T-cell (primary cell): ENCODE data around the gene TSSK3. TPM values are rescaled to one million over a fixed set of nuclear protein-coding genes. Genes with fewer than 3 reads are reported as not detected.
A peak's percentile ranks its signal among the peaks of the same experiment; 100 is the strongest.

Experiments used
- ATAC-seq, 4 experiments: fragments of 200-7000 bp in 3 of 4; fragments of 150-1000 bp in 1 of 4; cut with Tn5 transposase; replicated peaks in 1 of 4; 1 replicate in 3 of 4; 2 replicates in 1 of 4; pipeline ENCODE4 v1.10.0; 2021; ENCODE audit warnings: moderate library complexity in 3 of 4, mild to moderate bottlenecking in 2 of 4, moderate number of reproducible peaks in 1 of 4
- CTCF ChIA-PET, 2 donors: fragments of 300-600 bp; sonication (Branson Sonifier 250); formaldehyde crosslinking; loops; one replicate each; lab custom pipeline; 2022; ENCODE audit warnings: antibody characterized with exemption in 2 of 2; lab: Charles Lee
- POLR2A ChIA-PET, 2 donors: fragments of 300-600 bp; sonication (Branson Sonifier 250); formaldehyde crosslinking; loops; one replicate each; lab custom pipeline; 2022; ENCODE audit warnings: antibody characterized with exemption in 2 of 2; lab: Charles Lee
- DNase-seq, 35 experiments: peaks; one replicate each; pipeline versions ENCODE4 v3.0.0 to v3.0.0-alpha.2; 2013 to 2023
- H3K27ac ChIP-seq: one replicate; pipeline ENCODE4 v1.5.1; 2013; ENCODE audit warnings: low read length
- H3K27me3 ChIP-seq, 2 experiments: replicated peaks in 1 of 2; 1 replicate in 1 of 2; 2 replicates in 1 of 2; pipeline versions ENCODE4 v1.6.1 to v1.7.0; 2013; ENCODE audit warnings: low read length in 1 of 2, mixed read lengths in 1 of 2; ENCODE audit not compliant: control insufficient read depth in 2 of 2, insufficient read depth in 2 of 2; ENCODE audit errors: extremely low read depth in 1 of 2
- H3K36me3 ChIP-seq, 2 donors: 1 replicate in 1 of 2; 2 replicates in 1 of 2; pipeline versions ENCODE4 v1.6.1 to v1.7.0; 2013; ENCODE audit warnings: low read length in 1 of 2; ENCODE audit not compliant: control insufficient read depth in 2 of 2, insufficient read depth in 1 of 2; ENCODE audit errors: extremely low read depth in 1 of 2
- H3K4me1 ChIP-seq, 2 experiments: 1 replicate in 1 of 2; 2 replicates in 1 of 2; pipeline versions ENCODE4 v1.6.1 to v1.7.0; 2013; ENCODE audit warnings: low read length in 2 of 2, mixed read lengths in 1 of 2; ENCODE audit not compliant: insufficient read depth in 2 of 2, control insufficient read depth in 1 of 2; ENCODE audit errors: extremely low read depth in 1 of 2
- H3K4me3 ChIP-seq, 2 donors: 1 replicate in 1 of 2; 2 replicates in 1 of 2; pipeline versions ENCODE4 v1.5.1 to v1.7.0; 2013; ENCODE audit warnings: mild to moderate bottlenecking in 2 of 2, low read length in 1 of 2, moderate library complexity in 1 of 2; ENCODE audit not compliant: control insufficient read depth in 1 of 2; ENCODE audit errors: extremely low read depth in 1 of 2
- H3K9me3 ChIP-seq: 2 replicates; pipeline ENCODE4 v1.7.0; 2013
- H3K27ac Mint-ChIP-seq, 2 donors: one replicate each; pipeline ENCODE4 v1.8.0; 2020 to 2021; ENCODE audit warnings: mild to moderate bottlenecking in 2 of 2, mixed read lengths in 2 of 2
- H3K27me3 Mint-ChIP-seq, 2 donors: one replicate each; pipeline ENCODE4 v1.8.0; 2021 to 2022; ENCODE audit warnings: mixed read lengths in 2 of 2
- H3K36me3 Mint-ChIP-seq: one replicate; pipeline ENCODE4 v1.8.0; 2021; ENCODE audit warnings: mixed read lengths
- H3K4me1 Mint-ChIP-seq, 3 donors: one replicate each; pipeline ENCODE4 v1.8.0; 2020 to 2022; ENCODE audit warnings: mixed read lengths in 3 of 3, mild to moderate bottlenecking in 1 of 3
- H3K4me3 Mint-ChIP-seq, 3 donors: one replicate each; pipeline ENCODE4 v1.8.0; 2020 to 2022; ENCODE audit warnings: mild to moderate bottlenecking in 3 of 3, mixed read lengths in 3 of 3, moderate library complexity in 3 of 3
- H3K9me3 Mint-ChIP-seq, 3 donors: one replicate each; pipeline ENCODE4 v1.8.0; 2020 to 2022; ENCODE audit warnings: mixed read lengths in 3 of 3
- WGBS: methylation state at CpG from one replicate; pipeline ENCODE4 v1.1.5; 2013; ENCODE audit warnings: missing lambda C conversion rate; ENCODE audit not compliant: insufficient coverage; 5-methylcytosine and 5-hydroxymethylcytosine counted together
- total RNA-seq, 35 experiments: library from RNA in 6 of 35; stranded (reverse) in 6 of 35; fragments of 120-200 nt in 1 of 35; gene quantifications; one replicate each; pipeline versions ENCODE4 v1.2.1 to v1.2.4 and lab custom pipeline; 2013 to 2026

Gene TSSK3
- total RNA-seq, 5 donors from 2014 or later (not counting 1 experiment from before 2014, with no cell fraction given), result 0.65 to 4.3 (median 2.3) TPM; not detected in 1

DNA sequence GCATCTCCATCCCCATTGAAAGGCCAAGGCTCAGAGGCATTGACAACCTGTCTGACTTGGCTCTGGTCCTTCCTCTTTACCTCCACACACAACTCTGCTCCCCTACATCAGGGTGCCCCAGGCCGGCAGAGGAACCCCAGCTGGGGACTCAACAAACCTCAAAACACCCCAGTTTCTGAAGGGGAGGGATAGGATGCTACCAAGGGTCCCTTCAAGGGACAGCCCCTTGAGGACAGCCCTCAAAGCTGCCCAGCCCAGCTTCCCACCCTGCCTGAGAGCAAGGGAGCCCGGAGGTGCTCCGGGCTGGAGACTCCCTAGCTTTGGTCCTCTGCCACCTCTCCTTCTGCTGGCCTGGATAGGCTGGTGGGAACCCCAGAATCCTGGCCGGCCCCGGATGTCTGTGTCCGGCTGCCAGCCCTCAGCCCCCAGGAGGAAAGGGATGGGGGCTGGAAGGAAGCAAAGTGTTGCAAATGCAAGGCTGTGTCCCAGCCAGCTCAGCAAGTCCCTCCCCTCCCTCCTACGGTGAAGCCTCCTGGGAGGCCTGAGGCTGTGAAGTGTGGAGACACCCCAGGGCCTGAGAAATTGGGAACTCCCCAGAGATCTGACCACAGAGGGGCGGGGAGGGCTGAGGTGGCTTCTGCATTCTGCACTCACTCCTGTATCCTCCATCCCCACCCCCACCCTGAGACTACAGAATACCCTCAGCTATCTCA is 25.2 kb upstream of the TSSK3 start:
- ChIA-PET POLR2A (interaction anchor here (0.6 to 1.5 kb wide), 6 partner anchors 39 to 227 kb away, joined by 3 to 7 read pairs (median 4); partner anchors contain the start of gene BSDC1 (in 1 of the 2)), CTCF (interaction anchor here in 1 of 2 donors (1.2 to 2.1 kb wide), 2 partner anchors 35 to 121 kb away, joined by 3 to 9 read pairs; no protein-coding TSS in a partner anchor)
- 100% methylated on average over 2 of the region's 8 CpGs for WGBS
- DNase-seq, result peak in 31 of 35 experiments; percentile 45 to 81 (median 60)
- H3K9me3 Mint-ChIP-seq, result no peaks in the 10 kb centered on the region
- peaks cover 4 to 8% of the 10 kb centered on the region in 2 donors for H3K36me3 ChIP-seq
- peak overlapping the region; percentile 31 to 61 for H3K27ac Mint-ChIP-seq
- peaks cover 0 to 5% of the 10 kb centered on the region in 2 experiments for H3K27me3 ChIP-seq
- peaks cover 31 to 42% (median 35%) of the 10 kb centered on the region in 3 donors for H3K4me1 Mint-ChIP-seq
- H3K4me1 ChIP-seq, result peaks cover 16 to 36% of the 10 kb centered on the region in 2 experiments
- H3K27me3 Mint-ChIP-seq, result no peaks in the 10 kb centered on the region
- peak overlapping the region; percentile 48 to 74 (median 68) for H3K4me3 Mint-ChIP-seq
- H3K9me3 ChIP-seq, result no peaks in the 10 kb centered on the region
- ATAC-seq, result peak in 1 of 4 experiments; percentile 30
- H3K36me3 Mint-ChIP-seq, result peaks cover 3% of the 10 kb centered on the region
- no peak overlapping the region for H3K27ac ChIP-seq
- H3K4me3 ChIP-seq, result no peak overlapping the region

DNA sequence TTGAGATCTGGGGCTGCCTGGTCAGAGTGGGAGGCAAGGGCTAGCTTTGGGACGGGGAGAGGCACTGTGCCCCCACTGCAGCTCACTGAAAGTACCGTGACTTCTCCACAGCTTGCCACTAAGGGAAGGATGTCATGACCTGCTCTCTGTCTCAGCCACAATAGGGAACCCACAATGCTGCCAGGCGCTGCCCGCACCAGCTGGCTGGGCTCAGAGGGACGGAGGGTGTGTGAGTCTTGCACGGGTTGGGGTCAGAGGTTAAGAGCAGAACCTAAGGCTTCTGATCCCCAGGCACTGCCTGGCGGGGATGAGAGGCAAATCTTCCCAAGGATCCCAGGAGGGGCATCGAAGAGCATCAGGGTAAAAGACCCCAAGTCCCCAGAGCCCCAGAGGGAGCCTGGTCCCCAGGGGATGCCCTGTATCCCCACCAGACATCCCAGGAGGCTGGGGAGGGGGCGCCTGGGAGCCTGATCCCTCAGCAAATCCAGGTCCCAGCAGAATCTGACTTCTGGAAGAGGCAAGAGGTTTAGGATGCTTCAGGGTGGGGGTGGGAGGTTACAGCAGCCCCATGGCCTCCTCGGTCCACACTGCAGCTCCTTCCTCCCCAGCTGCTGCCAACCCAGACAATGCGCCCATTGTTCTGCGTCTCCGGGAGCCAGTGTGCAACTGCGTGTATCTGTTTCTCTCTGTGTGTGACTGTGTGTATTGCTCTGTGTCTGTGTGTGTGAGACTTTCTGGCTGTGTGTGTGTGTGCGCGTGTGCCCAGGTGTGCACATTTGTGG is 24.3 kb upstream of the TSSK3 start:
- Histone ChIP-seq H3K27me3 (peaks cover 0 to 5% of the 10 kb centered on the region in 2 experiments), H3K36me3 (no peaks in the 10 kb centered on the region), H3K4me3 (no peak overlapping the region), H3K9me3 (no peaks in the 10 kb centered on the region), H3K4me1 (peaks cover 16 to 36% of the 10 kb centered on the region in 2 experiments), H3K27ac (no peak overlapping the region)
- peaks cover 35 to 46% (median 38%) of the 10 kb centered on the region in 3 donors for H3K4me1 Mint-ChIP-seq
- CTCF ChIA-PET, result no interaction called here
- POLR2A ChIA-PET, result interaction anchor here (0.6 to 0.8 kb wide), 2 partner anchors 38 to 56 kb away, joined by 3 to 5 read pairs; partner anchors contain the start of gene BSDC1 (in 1 of the 2)
- peak overlapping the region; percentile 33 to 44 for H3K27ac Mint-ChIP-seq
- no peaks in the 10 kb centered on the region for H3K9me3 Mint-ChIP-seq
- peaks cover 3% of the 10 kb centered on the region for H3K36me3 Mint-ChIP-seq
- peak in 7 of 35 experiments; percentile 16 to 52 (median 25) for DNase-seq
- WGBS, result 96% methylated on average over 4 of the region's 16 CpGs
- H3K27me3 Mint-ChIP-seq, result no peaks in the 10 kb centered on the region
- no peak for ATAC-seq
- peak overlapping the region in 1 of 3 donors; percentile 68 for H3K4me3 Mint-ChIP-seq

DNA sequence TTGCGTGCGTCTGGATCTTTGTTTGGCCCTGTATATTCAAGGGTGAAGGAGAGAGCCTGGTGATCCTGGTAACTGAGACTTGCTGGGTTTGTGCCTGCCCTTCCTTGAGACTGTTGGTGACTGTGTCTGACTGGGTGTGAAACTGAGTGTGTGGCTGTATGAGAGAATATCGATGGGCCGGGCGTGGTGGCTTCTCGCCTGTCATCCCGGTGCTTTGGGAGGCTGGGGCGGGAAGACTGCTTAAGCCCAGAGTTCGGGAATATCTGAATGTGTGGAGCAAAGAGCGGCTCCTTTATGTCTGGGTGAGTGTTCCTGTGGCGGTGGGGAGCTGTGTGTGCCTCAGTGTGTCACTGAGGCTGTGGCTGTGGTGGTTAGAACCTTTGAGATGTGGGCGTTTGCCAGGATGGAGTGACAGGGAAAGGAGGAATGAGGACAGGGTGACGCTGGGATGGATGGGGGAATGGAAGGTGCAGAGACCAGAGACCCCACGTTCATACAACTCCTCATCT is 23.6 kb upstream of the TSSK3 start:
- no peaks in the 10 kb centered on the region for H3K9me3 ChIP-seq
- H3K27me3 ChIP-seq, result peaks cover 0 to 5% of the 10 kb centered on the region in 2 experiments
- no peaks in the 10 kb centered on the region for H3K9me3 Mint-ChIP-seq
- no peaks in the 10 kb centered on the region for H3K36me3 ChIP-seq
- no peak overlapping the region for H3K4me3 Mint-ChIP-seq
- H3K27ac ChIP-seq, result no peak overlapping the region
- 90% methylated on average over 9 of the region's 14 CpGs for WGBS
- peaks cover under 1% of the 10 kb centered on the region for H3K36me3 Mint-ChIP-seq
- no peak for ATAC-seq
- H3K4me3 ChIP-seq, result no peak overlapping the region
- H3K4me1 Mint-ChIP-seq, result peaks cover 29 to 47% (median 34%) of the 10 kb centered on the region in 3 donors
- no peaks in the 10 kb centered on the region for H3K27me3 Mint-ChIP-seq
- ChIA-PET CTCF (no interaction called here), POLR2A (no interaction called here)
- no peak for DNase-seq
- H3K4me1 ChIP-seq, result peaks cover 13 to 36% of the 10 kb centered on the region in 2 experiments
- H3K27ac Mint-ChIP-seq, result peak overlapping the region; percentile 33 to 44

DNA sequence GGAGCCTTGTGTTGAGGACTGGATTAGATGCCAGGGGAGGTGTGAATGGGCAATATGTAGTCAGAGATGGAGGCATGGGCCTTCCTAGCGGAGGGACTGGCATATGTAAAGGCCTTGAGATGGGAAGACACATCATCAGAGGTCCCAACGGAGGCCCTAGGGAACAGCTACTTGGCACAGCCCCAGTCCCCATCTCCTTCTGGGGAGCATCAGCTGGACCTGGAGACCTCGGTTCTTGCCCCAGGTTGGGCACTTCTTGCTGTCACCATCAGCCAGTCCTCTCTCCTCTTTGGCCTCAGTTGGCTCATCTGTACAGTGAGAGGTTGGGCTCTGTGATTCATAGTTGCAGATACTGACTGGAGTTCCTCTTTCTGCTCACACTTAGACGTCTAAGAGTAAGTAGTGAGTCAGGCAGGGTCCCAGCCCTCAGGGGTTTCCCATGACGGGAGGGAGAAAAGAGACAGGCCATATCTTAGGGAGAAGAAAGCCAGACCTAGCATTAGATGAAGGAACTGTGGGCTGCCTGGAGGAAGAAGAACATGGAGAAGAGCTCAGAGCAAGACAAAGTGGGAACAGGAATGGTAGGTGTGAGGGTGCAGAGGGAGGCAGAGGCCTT is 22.9 kb upstream of the TSSK3 start:
- Histone ChIP-seq H3K36me3 (no peaks in the 10 kb centered on the region), H3K4me1 (peaks cover 11 to 30% of the 10 kb centered on the region in 2 experiments), H3K9me3 (no peaks in the 10 kb centered on the region), H3K27me3 (peaks cover 0 to 5% of the 10 kb centered on the region in 2 experiments), H3K4me3 (no peak overlapping the region), H3K27ac (no peak overlapping the region)
- ATAC-seq (no peak), DNase-seq (no peak)
- Mint-ChIP-seq H3K27ac (peak overlapping the region in 1 of 2 donors; percentile 0), H3K27me3 (no peaks in the 10 kb centered on the region), H3K4me1 (peaks cover 21 to 39% (median 26%) of the 10 kb centered on the region in 3 donors), H3K4me3 (peak overlapping the region in 1 of 3 donors; percentile 14), H3K9me3 (no peaks in the 10 kb centered on the region), H3K36me3 (no peaks in the 10 kb centered on the region)
- WGBS, result 82% methylated on average over 4 of the region's 5 CpGs
- POLR2A ChIA-PET, result no interaction called here
- CTCF ChIA-PET, result no interaction called here

DNA sequence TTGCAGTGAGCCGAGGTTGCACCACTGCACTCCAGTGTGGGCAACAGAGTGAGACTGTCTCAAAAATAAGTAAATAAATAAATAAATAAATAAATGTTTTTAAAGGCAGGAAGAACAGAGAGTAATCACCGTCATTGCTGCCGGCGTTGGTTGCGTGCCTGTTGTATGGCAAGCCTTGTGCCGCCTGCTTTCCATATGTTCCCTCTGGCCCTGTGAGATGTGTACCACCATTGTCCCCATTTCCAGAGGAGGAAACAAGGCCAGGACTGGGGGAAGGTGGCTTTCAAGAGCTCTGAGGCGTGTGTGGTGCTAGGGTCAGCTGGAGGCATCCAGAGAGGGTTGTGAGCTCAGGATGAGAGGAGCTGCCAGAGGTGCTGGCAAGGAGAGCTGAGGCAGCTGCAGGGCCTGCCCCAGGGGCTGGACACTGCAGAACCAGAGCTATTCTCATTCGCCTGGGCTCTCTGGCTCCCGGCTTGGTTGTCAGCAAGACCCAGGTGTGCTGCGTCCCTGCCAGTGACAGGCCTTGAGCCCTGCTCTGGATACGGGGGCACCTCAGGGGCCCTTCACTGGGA is 21.1 kb upstream of the TSSK3 start:
- Mint-ChIP-seq H3K27me3 (no peaks in the 10 kb centered on the region), H3K36me3 (no peaks in the 10 kb centered on the region), H3K27ac (no peak overlapping the region), H3K4me3 (no peak overlapping the region), H3K4me1 (peaks cover 31 to 48% (median 35%) of the 10 kb centered on the region in 3 donors), H3K9me3 (no peaks in the 10 kb centered on the region)
- no peak for ATAC-seq
- ChIA-PET POLR2A (no interaction called here), CTCF (interaction anchor here in 1 of 2 donors (0.6 kb wide), 1 partner anchor 91 kb away, joined by 4 read pairs; no protein-coding TSS in a partner anchor)
- DNase-seq, result no peak
- WGBS, result 96% methylated on average over 10 of the region's 11 CpGs
- Histone ChIP-seq H3K36me3 (no peaks in the 10 kb centered on the region), H3K9me3 (no peaks in the 10 kb centered on the region), H3K27me3 (peaks cover 0 to 8% of the 10 kb centered on the region in 2 experiments), H3K4me1 (peaks cover 11 to 35% of the 10 kb centered on the region in 2 experiments), H3K27ac (no peak overlapping the region), H3K4me3 (no peak overlapping the region)
